C4-2B (cell line): ENCODE data around the gene CARMIL1.

Source experiments
- H3K27ac ChIP-seq: fragments of 450-650 bp; 2 replicates; pipeline ENCODE4 v1.5.1; 2017
- ZFX ChIP-seq: fragments of 450-650 bp; IDR thresholded peaks from 2 replicates; pipeline ENCODE4 v1.6.1; 2017
- TF ChIP-seq, protein P1 (sequence below): fragments of 450-650 bp; conservative IDR thresholded peaks from 2 replicates; pipeline ENCODE4 v1.5.1; 2017; ENCODE audit warnings: mild to moderate bottlenecking

Gene CARMIL1

GRCh38 chr6:25417046-25417605, 138.0 kb downstream of the CARMIL1 start:
- no peak overlapping the region for H3K27ac ChIP-seq
- TF ChIP-seq, protein P1, sequence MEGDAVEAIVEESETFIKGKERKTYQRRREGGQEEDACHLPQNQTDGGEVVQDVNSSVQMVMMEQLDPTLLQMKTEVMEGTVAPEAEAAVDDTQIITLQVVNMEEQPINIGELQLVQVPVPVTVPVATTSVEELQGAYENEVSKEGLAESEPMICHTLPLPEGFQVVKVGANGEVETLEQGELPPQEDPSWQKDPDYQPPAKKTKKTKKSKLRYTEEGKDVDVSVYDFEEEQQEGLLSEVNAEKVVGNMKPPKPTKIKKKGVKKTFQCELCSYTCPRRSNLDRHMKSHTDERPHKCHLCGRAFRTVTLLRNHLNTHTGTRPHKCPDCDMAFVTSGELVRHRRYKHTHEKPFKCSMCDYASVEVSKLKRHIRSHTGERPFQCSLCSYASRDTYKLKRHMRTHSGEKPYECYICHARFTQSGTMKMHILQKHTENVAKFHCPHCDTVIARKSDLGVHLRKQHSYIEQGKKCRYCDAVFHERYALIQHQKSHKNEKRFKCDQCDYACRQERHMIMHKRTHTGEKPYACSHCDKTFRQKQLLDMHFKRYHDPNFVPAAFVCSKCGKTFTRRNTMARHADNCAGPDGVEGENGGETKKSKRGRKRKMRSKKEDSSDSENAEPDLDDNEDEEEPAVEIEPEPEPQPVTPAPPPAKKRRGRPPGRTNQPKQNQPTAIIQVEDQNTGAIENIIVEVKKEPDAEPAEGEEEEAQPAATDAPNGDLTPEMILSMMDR: no peak
- no peak for TF ChIP-seq ZFX

DNA sequence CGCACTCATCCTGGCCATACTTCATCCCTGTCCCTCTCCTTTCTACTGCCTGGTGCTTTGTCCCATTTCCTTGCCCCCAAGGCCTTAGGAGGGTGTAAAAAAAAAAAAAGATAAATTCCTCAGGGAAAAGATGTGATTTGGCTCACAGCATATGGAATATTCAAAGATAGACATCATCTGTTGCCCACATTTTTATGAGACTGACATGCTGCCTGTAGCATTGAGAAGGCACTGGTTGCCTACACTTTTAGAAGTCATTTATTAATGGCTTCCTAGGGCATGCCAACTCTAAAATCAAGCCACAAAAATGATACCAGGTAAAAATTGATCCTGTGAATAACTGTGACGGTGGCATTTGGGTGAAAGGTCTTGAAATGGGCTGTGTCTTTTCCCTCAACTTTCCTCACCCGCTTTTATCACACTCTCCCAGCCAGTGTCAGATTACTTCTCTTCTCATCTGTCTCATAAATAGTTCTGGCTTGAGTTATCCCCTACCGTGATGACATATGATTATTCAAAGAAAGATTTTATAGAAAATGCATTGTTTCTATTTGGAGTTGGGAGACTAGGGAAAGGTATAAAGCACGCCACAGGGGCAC, 139.4 kb downstream of the CARMIL1 start:
- TF ChIP-seq, protein P1: no peak
- TF ChIP-seq ZFX: no peak
- H3K27ac ChIP-seq: no peak overlapping the region

GRCh38 chr6:25419879-25420278, 140.7 kb downstream of the CARMIL1 start:
- no peak for TF ChIP-seq ZFX
- TF ChIP-seq, protein P1: no peak
- no peak overlapping the region for H3K27ac ChIP-seq

- no peak overlapping the region for H3K27ac ChIP-seq
- TF ChIP-seq ZFX: no peak
- TF ChIP-seq, protein P1: no peak
Observed at GRCh38 chr6:25423358-25423757, 144.2 kb downstream of the CARMIL1 start.

DNA sequence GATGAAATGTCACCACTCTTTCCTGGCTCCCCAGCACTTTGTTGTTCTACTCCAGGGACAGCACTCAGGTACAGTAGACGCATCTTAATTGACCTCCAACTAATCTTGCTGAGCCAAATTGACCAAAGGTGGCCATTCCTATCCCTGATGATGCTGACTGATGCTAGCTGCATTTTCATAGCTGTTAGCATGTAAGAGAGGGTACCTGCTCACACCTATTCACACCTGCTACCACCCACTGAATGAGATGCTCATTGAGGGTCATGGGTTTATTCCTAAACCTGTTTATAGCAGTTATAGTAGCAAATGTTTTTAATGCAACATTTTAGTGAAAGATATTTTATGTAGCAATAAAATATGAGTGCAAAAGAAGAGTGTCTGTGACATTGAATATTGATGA, 145.1 kb downstream of the CARMIL1 start:
- no peak overlapping the region for H3K27ac ChIP-seq
- TF ChIP-seq, protein P1: no peak
- TF ChIP-seq ZFX: no peak

DNA sequence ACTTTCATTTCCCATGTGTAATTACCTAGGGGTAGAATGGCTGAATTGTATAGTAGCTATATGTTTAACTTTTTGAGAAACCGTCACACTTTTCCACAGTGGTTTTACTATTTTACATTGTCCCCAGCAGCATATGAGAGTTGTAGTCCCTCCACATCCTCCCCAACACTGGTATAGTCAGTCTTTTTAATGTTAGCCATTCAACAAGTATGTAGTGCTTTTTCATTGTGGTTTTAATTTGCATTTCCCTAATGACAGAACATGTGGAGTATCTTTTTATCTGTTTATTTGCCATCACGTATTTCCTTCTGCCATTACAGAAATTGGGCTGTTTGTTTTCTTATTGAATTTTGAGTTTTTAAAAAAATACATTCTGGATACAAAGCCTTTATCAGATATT, 148.4 kb downstream of the CARMIL1 start:
- no peak overlapping the region for H3K27ac ChIP-seq
- TF ChIP-seq ZFX: no peak
- TF ChIP-seq, protein P1: no peak

DNA sequence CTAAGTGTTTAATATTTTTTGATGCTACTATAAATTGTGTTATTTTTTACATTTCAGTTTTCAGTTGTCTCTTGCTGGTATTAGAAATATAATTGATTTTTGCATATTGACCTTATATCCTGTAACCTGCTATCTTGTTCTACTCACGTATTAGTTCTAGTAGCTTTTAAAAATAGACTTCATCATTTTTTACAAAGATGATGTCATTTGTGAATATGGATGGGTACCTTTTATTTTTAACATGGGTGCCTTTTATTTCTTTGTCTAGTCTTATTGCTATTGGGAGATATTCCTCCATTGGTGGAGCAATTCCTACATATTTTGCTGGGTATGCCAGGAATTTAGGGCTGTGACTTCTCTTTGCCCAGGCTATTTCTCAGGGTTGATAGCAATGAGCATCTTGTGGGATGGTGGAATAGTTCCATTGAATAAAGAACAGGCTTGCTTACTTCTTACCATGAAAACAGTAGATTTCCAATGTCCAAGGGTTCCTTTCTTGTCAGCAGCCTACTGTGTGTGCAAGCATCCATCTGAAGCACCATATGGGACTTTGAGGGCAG, 149.7 kb downstream of the CARMIL1 start:
- no peak for TF ChIP-seq ZFX
- TF ChIP-seq, protein P1: no peak
- no peak overlapping the region for H3K27ac ChIP-seq
